IPS-NIHi11 (cell line): ENCODE measurements around the gene FCAMR.

ENCODE experiments used
- DNase-seq: peaks from one replicate; pipeline ENCODE4 v3.0.0; 2012; ENCODE audit warnings: mixed read lengths, low spot score

The FCAMR gene

DNA sequence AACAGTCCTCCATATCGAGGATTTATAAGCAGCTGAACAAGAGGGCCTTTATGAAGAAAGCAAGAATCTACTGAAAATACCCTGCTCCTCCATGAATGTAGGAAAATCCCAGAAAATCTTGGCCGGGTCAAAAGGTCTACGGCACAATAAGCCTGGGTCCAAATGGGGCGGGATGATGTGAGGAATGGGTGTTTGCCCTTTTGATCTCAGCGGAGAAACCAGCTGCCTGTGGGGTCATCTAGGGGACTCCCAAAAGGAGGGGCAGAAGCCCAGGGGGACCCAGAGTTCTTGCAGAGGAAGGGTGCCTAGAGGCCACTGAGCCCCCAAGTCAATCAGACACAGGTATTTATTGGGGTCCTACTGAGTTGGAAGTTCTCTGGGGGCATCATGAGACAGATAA is 12.6 kb downstream of the FCAMR start:
- no peak for DNase-seq

DNA sequence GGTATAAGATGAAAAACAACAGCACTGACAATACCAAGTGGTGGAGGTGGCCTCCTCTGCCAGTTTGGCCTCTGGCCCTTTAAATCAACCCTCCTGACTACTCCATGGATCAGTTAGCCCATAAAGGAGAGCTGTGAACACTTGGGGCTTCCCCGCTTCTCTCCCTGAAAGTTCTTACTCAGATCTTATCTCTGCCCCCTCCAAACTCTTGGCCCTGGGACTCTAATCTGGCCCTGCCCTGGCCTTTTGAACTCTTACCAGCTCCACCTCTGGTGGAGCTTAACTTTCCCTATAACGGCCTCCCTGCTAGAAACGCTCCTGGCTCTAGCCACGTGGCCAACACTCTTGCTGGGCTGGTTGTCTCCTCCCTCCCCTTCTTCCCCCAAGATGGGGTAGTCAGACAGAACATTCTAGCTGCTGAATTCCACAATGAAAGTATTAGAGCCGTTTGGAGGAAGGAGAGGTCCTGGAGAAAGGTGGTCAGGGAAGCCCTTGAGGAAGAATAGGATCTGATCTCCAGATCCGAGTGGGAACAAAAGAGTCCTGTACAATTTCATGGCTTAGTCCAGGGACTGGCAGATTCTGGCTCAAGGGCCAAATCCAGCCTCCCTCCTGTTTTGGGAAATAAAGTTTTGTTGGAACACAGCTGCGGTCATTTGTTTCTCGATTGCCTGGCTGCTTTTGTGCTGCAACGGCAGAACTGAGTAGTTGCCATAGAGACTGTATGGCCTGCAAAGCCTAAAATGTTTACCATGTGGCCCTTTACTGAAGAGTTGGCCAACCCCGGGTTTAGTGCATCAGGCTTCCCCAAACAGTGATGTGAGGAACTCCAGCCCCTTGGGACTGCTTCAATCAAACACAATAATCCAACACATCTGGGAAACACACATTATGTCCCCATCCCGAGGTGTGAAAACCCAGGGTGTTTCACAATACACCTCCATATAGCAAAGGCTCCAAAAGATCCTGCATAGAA is 14.5 kb downstream of the FCAMR start:
- DNase-seq, result peak; percentile 37

- no peak for DNase-seq
Measured at GRCh38 chr1:206954459-206955342, 15.6 kb downstream of the FCAMR start.

DNA sequence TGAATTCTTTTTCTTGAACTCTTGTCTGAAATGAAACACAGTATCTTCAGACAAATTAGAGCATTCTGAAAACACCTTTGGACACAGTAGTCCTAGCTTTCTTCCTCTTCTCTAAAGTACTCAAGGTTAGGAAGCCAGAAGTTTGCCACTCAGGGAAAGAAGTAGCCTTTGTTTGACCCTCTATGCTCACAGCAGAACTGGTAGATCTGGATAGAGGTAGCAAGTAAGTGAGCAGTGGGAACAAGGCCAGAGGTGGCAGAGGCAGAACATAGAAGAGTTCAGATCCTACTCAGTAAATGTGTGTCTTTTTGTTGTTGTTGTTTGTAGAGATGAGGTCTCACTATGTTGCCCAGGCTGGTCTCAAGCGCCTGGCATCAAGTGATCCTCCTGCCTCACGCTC is 16.6 kb downstream of the FCAMR start:
- DNase-seq, result no peak

DNA sequence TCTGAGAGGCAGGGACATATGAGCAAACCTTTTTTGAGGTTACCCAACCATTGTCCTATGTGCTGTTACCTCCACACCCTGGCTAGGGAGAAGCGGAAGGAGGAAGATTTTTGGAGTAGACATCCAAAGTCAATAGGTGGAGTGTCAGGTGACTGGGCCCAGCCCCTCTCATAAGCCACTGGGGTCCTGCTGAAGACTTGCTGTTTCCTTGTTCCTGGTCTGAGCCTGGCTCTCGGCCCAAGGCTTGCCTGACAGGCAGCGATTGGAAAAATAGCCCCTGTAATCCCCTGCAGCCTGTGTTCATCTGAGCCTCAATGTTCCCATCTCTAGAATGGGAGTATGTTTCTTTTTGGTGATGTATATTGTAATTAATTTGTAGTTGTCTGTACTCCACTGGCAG is 17.1 kb downstream of the FCAMR start:
- DNase-seq, result no peak

- DNase-seq, result no peak
Measured at GRCh38 chr1:206952171-206952570, 18.1 kb downstream of the FCAMR start.

DNA sequence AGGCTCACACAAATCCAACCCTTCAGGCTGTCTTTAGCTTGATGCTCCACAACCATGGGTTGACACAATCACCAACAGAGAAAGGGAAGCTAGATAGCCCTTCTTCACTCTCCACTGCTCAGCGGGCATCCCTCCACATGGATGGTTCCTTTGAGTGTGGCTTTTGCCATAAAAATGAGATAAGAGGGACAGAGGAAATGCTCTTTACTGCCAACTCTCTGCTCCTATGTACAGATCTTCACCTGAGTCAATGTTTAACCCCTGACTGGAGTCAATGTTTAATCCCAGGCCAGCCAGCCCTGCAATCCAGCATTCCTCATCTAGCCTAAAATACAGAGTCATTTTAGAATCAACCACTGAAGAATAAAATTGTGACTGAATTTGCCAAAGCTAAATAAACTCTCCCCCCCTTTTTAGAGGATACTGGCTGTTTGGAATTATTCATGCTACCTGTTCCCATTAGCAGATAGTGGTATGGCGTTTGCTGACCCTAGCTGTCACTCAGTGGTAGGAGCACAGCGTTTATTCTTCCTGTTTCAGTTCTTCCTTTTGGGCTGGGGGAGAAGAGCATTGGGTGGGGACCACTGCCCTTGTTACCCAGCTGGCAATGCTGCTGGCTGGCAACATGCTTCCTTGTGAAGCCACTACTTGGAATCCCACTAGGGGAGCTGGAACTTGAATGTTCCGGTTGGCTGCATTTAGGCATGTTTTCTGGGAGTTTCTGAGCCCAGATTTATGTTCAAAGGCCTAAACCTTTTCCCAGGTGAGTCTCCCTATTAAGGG is 18.8 kb downstream of the FCAMR start:
- DNase-seq, result no peak

GRCh38 chr1:206949641-206950040 is 20.6 kb downstream of the FCAMR start:
- no peak for DNase-seq

GRCh38 chr1:206949208-206949607 is 21.1 kb downstream of the FCAMR start:
- no peak for DNase-seq

DNA sequence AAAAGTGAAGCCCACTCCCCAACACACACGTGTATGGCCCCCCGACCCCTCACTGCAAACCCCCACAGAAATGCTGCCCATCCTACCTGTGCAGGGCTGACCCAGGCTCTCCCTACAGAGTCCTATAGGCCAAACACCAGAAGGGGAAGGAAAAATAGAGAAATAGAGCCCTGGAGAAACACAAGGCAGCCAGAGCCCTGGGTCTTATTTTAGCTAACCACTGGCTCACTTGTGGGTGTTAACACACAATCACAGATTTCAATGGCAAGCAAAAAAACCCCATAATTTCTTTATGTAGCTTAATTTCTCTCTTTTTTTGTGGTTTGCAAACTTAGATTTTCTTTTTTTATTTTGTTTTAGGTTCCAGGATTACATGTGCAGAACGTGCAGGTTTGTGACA is 23.0 kb downstream of the FCAMR start:
- DNase-seq, result no peak

- DNase-seq, result no peak
Measured at GRCh38 chr1:206946261-206946660, 24.0 kb downstream of the FCAMR start, which contains the start of gene PIGR. Gene PIGR, minus strand, starts transcription at chr1:206946466. Its CDS starts 5,935 bp downstream, at chr1:206940531.

GRCh38 chr1:206945779-206946178 is 24.5 kb downstream of the FCAMR start:
- DNase-seq, result no peak

DNA sequence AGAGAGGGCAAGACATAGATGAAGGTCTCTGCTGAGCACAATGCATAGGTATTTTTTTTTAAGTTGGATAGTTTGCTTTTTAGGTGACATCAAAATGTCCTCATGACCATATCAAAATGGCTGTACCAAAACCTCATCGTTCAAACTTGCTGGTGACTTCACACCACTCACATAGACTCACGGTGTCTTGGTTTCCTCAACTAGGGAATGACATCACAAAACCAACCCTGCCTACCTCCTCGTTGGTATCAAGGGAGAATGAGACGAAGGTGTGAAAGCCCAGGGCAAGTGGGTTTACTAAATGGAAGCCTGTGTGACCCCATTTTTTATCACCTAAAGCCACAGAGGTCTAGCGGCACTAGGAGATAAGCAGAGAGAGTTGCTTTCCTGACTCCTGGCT is 25.6 kb downstream of the FCAMR start:
- no peak for DNase-seq

GRCh38 chr1:206941766-206942418 is 28.4 kb downstream of the FCAMR start:
- DNase-seq, result no peak

- DNase-seq, result no peak
Measured at GRCh38 chr1:206940588-206940936, 29.7 kb downstream of the FCAMR start.

DNA sequence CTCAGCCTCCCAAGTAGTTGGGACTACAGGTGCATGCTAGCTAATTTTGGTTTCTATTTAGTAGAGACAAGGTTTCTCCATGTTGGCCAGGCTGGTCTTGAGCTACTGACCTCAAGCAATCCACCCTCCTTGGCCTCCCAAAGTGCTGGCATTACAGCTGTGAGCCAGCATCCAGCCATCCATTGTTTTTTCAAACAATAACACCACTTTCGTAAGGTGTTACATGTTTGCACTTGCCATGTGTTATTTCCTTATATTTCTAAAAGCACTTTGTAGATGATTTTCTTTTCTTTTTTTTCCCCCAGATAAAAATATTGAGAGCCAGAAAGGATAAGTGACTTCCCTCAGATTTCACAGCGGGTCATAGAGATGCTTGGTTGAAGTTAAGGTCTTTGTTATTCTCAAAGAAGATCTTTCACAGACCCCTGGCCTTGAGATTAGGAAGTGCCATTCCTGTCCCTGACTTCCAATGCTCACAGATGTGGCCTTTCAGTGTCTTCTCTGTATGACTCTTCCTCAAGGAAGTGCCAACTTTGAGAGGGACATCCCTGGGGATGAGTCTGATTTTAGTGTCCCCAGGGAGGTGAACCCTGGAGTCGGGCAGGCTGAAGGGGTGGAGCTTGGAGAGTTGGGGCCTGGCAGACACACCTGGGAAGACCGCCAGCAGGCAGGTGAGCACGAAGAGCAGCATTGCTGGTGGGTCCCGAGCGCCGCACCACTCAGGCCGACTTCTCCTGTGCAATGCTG is 30.2 kb downstream of the FCAMR start:
- no peak for DNase-seq

DNA sequence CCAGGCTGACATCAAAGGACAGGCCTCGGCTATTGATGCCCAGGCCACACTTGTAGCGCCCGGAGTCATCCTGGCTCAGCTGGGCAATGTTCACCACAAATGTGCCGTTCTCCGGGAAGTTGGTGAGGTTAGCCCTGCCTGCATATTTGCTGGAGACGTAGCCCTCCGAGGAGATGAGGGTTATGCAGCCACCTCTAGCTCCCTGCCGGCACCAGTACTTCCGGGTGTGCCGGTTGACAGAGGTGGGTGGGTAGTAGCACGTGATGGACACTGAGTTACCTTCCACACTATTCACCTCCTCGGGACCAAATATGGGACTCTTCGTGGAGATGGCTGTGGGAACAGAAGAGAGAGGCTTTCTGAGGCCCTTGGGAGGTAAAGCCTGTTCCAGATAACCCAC is 31.1 kb downstream of the FCAMR start:
- DNase-seq, result no peak

GRCh38 chr1:206937425-206937824 is 32.8 kb downstream of the FCAMR start:
- no peak for DNase-seq

DNA sequence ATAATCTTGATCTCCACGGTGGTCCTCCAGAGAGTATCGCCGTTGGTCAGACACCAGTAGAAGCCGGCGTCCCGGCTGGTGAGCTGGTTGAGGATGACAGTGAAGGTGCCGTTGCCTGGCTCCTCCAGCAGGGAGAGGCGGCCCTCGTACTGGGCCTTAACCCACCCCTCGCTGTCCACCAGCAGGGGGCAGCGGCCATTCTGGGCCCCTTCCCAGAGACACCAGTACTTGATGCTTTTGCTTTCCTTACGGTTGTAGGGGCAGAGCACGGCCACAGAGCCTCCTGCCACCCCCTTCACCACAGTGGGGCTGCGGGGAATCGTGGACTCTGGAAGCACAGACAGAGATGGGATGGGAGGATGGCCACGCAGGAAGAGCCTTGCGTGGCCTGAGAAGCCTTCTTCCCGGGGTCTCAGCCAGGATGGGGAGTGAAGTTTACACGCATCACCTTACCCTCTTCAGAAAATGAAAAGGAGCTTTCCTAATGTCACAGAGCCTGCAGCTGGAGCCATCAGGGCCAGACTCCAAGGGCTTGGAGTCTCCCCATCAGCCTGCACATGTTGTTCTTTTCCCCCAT is 34.7 kb downstream of the FCAMR start:
- DNase-seq, result peak; percentile 79

GRCh38 chr1:206933333-206933945 is 36.8 kb downstream of the FCAMR start:
- peak; percentile 79 for DNase-seq
